DND-41 (cell line): ENCODE data around the gene OSBPL1A.

Source experiments
- ATAC-seq: fragments of 200-7000 bp; cut with Tn5 transposase; 3 replicates; pipeline ENCODE4 v1.9.1; 2021; ENCODE audit warnings: low read depth; ENCODE audit not compliant: insufficient read depth
- DNase-seq: peaks from one replicate; pipeline ENCODE4 v3.0.0-alpha.2; 2020
- H2AFZ ChIP-seq: 2 replicates; pipeline ENCODE4 v1.6.0; 2012; ENCODE audit warnings: low read depth, low read length
- H3K27ac ChIP-seq: 2 replicates; pipeline ENCODE4 v1.5.1; 2012; ENCODE audit warnings: low read length, inconsistent platforms
- H3K27me3 ChIP-seq: fragments of 200-600 bp; sonication (generic); 2 replicates; pipeline ENCODE4 v1.6.0; 2012; ENCODE audit warnings: low read length, mild to moderate bottlenecking, inconsistent platforms; ENCODE audit not compliant: insufficient read depth, poor library complexity
- H3K36me3 ChIP-seq: 2 replicates; pipeline ENCODE4 v1.5.1; 2012; ENCODE audit warnings: low read length, inconsistent platforms; ENCODE audit not compliant: insufficient read depth
- H3K4me1 ChIP-seq: 2 replicates; pipeline ENCODE4 v1.5.1; 2012; ENCODE audit warnings: mild to moderate bottlenecking, low read length; ENCODE audit not compliant: insufficient read depth
- H3K4me2 ChIP-seq: 2 replicates; pipeline ENCODE4 v1.6.0; 2012; ENCODE audit warnings: mild to moderate bottlenecking, moderate library complexity, low read length, inconsistent platforms; ENCODE audit not compliant: insufficient read depth
- H3K4me3 ChIP-seq, 2 experiments: fragments of 200-600 bp in 1 of 2; shearing (Covaris generic) in 1 of 2; 2 replicates each; pipeline ENCODE4 v1.5.1; 2012 to 2016; ENCODE audit warnings: inconsistent platforms in 2 of 2, low read length in 2 of 2, mild to moderate bottlenecking in 2 of 2, low read depth in 1 of 2, moderate library complexity in 1 of 2
- H3K79me2 ChIP-seq: 2 replicates; pipeline ENCODE4 v1.6.0; 2012; ENCODE audit warnings: low read length, inconsistent platforms; ENCODE audit not compliant: insufficient read depth
- H3K9ac ChIP-seq: 2 replicates; pipeline ENCODE4 v1.6.0; 2012; ENCODE audit warnings: low read depth, mild to moderate bottlenecking, inconsistent platforms, low read length, moderate library complexity
- H3K9me3 ChIP-seq: 2 replicates; pipeline ENCODE4 v1.5.1; 2012; ENCODE audit warnings: low read length, moderate library complexity, mild to moderate bottlenecking, inconsistent platforms; ENCODE audit not compliant: insufficient read depth, severe bottlenecking
- H4K20me1 ChIP-seq: 2 replicates; pipeline ENCODE4 v1.6.0; 2012; ENCODE audit warnings: low read length; ENCODE audit not compliant: insufficient read depth
- EZH2 ChIP-seq: IDR thresholded peaks from 3 replicates; pipeline ENCODE4 v1.6.1; 2012; ENCODE audit warnings: borderline replicate concordance, low read depth, mild to moderate bottlenecking, moderate library complexity, low read length, inconsistent platforms; ENCODE audit not compliant: severe bottlenecking
- TF ChIP-seq, protein P1 (sequence below): IDR thresholded peaks from 2 replicates; pipeline ENCODE4 v1.5.1; 2012; ENCODE audit warnings: borderline replicate concordance, low read length, moderate library complexity, mild to moderate bottlenecking; ENCODE audit not compliant: poor library complexity, severe bottlenecking; ENCODE audit errors: extremely low read depth

Gene OSBPL1A

DNA sequence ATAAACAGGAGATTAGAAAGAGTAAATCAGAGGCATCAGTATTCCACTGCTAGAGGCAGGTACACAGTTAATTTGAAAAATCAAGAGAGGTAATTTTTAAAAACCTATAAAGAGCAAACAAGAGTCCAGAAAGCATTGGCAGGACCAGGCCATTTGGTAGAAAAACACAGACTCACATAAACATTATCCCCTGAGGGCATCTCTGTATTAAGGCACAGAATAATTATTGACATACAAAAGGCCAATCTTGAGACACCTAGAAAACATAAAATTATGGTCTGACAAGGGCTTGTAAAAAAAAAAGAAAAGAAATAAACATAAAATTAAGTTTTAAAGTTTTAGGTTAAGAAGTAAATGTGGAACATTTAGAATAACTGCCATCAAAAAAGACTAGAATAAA lies 120.6 kb downstream of the OSBPL1A start:
- Histone ChIP-seq H3K36me3 (no peaks in the 10 kb centered on the region), H3K4me2 (no peak overlapping the region), H3K79me2 (no peaks in the 10 kb centered on the region), H3K4me1 (no peaks in the 10 kb centered on the region), H3K4me3 (no peak overlapping the region), H3K9me3 (no peaks in the 10 kb centered on the region), H3K27me3 (no peaks in the 10 kb centered on the region), H2AFZ (no peak overlapping the region), H3K27ac (no peak overlapping the region), H4K20me1 (no peaks in the 10 kb centered on the region), H3K9ac (no peak overlapping the region)
- ATAC-seq (no peak), DNase-seq (no peak)
- TF ChIP-seq, protein P1, sequence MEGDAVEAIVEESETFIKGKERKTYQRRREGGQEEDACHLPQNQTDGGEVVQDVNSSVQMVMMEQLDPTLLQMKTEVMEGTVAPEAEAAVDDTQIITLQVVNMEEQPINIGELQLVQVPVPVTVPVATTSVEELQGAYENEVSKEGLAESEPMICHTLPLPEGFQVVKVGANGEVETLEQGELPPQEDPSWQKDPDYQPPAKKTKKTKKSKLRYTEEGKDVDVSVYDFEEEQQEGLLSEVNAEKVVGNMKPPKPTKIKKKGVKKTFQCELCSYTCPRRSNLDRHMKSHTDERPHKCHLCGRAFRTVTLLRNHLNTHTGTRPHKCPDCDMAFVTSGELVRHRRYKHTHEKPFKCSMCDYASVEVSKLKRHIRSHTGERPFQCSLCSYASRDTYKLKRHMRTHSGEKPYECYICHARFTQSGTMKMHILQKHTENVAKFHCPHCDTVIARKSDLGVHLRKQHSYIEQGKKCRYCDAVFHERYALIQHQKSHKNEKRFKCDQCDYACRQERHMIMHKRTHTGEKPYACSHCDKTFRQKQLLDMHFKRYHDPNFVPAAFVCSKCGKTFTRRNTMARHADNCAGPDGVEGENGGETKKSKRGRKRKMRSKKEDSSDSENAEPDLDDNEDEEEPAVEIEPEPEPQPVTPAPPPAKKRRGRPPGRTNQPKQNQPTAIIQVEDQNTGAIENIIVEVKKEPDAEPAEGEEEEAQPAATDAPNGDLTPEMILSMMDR, result no peak
- TF ChIP-seq EZH2, result no peak

DNA sequence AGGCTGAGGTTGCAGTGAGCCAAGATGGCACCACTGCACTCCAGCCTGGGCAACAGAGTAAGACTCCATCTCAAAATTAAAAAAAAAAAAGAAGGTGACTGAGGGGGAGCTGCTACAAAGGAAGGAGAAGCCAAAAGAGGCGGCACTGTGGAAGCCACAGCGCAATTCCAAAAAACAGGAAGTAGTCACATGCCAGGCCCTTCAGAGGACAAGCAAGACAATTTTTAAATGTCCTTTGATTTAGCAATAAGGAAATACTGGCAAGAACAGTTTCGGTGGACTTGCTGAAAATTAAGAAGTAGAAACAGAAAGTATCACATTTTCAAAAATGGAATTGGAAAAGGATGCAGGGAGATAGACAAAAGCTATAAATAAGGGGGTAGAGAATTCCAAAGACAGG lies 122.8 kb downstream of the OSBPL1A start:
- Histone ChIP-seq H2AFZ (no peak overlapping the region), H3K27me3 (no peaks in the 10 kb centered on the region), H3K27ac (no peak overlapping the region), H3K9me3 (no peaks in the 10 kb centered on the region), H3K9ac (no peak overlapping the region), H3K4me3 (no peak overlapping the region), H3K4me2 (no peak overlapping the region), H3K4me1 (no peaks in the 10 kb centered on the region), H3K36me3 (no peaks in the 10 kb centered on the region), H4K20me1 (no peaks in the 10 kb centered on the region), H3K79me2 (no peaks in the 10 kb centered on the region)
- TF ChIP-seq, protein P1, result no peak
- no peak for TF ChIP-seq EZH2
- ATAC-seq (no peak), DNase-seq (no peak)

DNA sequence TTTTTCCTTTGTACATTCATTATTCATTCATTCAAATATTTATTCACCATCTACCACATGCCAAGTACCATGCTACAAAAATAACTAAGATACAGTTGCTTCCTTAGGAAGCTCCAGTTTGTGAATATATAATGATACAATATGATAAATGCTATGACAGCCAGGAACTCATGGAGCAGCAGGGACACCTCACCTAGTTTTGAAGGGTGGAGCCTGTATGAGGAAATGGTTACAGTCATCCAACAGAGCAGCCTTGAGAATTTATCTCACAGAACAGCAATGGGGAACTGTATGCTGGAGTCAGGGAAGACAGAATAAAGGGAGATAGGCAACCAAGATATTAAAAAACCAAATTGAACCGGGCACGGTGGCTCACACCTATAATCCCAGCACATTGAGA lies 124.0 kb downstream of the OSBPL1A start:
- H3K36me3 ChIP-seq, result no peaks in the 10 kb centered on the region
- no peaks in the 10 kb centered on the region for H4K20me1 ChIP-seq
- H3K27me3 ChIP-seq, result no peaks in the 10 kb centered on the region
- H3K4me1 ChIP-seq, result no peaks in the 10 kb centered on the region
- no peaks in the 10 kb centered on the region for H3K9me3 ChIP-seq
- H3K79me2 ChIP-seq, result no peaks in the 10 kb centered on the region
- H3K27ac ChIP-seq, result no peak overlapping the region
- no peak overlapping the region for H3K9ac ChIP-seq
- TF ChIP-seq EZH2, result no peak
- TF ChIP-seq, protein P1, result no peak
- H3K4me2 ChIP-seq, result no peak overlapping the region
- ATAC-seq (no peak), DNase-seq (no peak)
- H3K4me3 ChIP-seq, result no peak overlapping the region
- no peak overlapping the region for H2AFZ ChIP-seq

DNA sequence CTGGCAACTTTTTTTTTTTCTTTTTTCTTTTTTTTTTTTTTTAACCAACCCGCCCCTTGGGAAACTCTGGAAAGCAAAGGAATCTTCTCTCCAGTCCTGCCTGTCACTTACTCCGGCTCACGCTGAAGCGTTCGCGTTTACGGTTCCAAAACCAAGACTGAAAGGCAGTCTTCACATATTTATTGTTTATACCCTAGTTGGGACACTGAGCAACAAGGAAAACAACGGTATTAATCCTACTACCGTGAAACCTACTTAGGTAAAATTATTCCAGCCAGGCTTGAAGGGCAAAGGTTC lies 125.4 kb downstream of the OSBPL1A start:
- TF ChIP-seq, protein P1, result no peak
- no peak for TF ChIP-seq EZH2
- no peak overlapping the region for H3K9ac ChIP-seq
- H3K27ac ChIP-seq, result no peak overlapping the region
- no peak for ATAC-seq
- no peaks in the 10 kb centered on the region for H3K27me3 ChIP-seq
- H3K9me3 ChIP-seq, result no peaks in the 10 kb centered on the region
- H3K4me3 ChIP-seq, result no peak overlapping the region
- H3K79me2 ChIP-seq, result no peaks in the 10 kb centered on the region
- no peak for DNase-seq
- no peaks in the 10 kb centered on the region for H3K36me3 ChIP-seq
- no peaks in the 10 kb centered on the region for H3K4me1 ChIP-seq
- H2AFZ ChIP-seq, result no peak overlapping the region
- no peaks in the 10 kb centered on the region for H4K20me1 ChIP-seq
- H3K4me2 ChIP-seq, result no peak overlapping the region
